Fibroblast of lung (primary cell): Measurements from ENCODE around the gene THY1.

Experiments
- EZH2 ChIP-seq: IDR thresholded peaks from 2 replicates; pipeline ENCODE4 v1.5.1; 2012; ENCODE audit warnings: low read length, control low read depth, mild to moderate bottlenecking; ENCODE audit errors: missing control alignments
- TF ChIP-seq, protein P1 (sequence below), 2 donors: IDR thresholded peaks in 1 of 2; conservative IDR thresholded peaks in 1 of 2; 1 replicate in 1 of 2; 2 replicates in 1 of 2; pipeline ENCODE4 v1.5.1; 2011 to 2012; ENCODE audit warnings: low read length in 2 of 2, control low read depth in 1 of 2, inconsistent platforms in 1 of 2, low read depth in 1 of 2, mild to moderate bottlenecking in 1 of 2

DNA sequence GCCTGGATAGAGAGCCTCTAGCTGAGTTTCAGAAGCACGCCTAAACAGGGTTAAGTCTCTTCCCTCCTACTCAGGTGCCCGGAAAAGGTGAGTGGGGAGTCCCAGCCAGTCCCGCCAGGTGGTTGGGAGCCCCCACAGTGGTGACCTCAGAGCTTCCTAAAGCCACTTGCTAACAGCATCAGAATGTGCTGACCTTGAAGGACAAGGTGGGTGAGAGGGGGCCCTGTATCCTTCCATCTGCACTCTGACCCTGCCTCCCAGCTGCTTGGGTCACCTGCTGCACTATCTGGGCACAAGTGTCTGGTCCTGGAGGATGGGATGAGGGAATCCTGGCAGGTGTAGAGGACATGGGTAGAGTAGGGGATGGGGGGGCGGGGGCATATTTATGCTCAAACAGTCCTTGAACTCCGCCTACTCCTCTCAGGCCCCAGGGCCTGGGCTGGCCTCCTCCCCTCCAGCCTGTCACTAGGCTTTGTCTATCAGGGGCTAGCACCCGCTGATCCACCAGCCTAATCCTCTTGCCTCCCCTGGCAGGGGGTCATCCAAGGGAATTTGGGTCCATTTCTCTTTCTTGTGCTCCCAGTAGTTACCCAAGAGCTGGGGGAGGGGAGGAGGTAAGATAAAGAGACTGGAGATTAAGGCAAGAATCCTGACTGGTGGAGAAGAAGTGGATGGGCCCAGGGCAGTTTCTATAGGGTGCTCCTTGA, 44.9 kb downstream of the THY1 start:
- TF ChIP-seq, protein P1, sequence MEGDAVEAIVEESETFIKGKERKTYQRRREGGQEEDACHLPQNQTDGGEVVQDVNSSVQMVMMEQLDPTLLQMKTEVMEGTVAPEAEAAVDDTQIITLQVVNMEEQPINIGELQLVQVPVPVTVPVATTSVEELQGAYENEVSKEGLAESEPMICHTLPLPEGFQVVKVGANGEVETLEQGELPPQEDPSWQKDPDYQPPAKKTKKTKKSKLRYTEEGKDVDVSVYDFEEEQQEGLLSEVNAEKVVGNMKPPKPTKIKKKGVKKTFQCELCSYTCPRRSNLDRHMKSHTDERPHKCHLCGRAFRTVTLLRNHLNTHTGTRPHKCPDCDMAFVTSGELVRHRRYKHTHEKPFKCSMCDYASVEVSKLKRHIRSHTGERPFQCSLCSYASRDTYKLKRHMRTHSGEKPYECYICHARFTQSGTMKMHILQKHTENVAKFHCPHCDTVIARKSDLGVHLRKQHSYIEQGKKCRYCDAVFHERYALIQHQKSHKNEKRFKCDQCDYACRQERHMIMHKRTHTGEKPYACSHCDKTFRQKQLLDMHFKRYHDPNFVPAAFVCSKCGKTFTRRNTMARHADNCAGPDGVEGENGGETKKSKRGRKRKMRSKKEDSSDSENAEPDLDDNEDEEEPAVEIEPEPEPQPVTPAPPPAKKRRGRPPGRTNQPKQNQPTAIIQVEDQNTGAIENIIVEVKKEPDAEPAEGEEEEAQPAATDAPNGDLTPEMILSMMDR (conservative IDR thresholded peaks at IDR 0.05 in 1 of 2, IDR thresholded peaks at IDR 0.05 in 1 of 2; ENCODE audit: low read depth in 1 of 2, low read length in 2 of 2), result no peak
- TF ChIP-seq EZH2, result no peak
